ENCODE results near the gene IFRD2. TPM values are rescaled to one million over a fixed set of nuclear protein-coding genes. Genes with fewer than 3 reads are reported as not detected.
A peak's percentile ranks its signal among the peaks of the same experiment; 100 is the strongest.
"Not testable (repeated sequence)": the region's sequence is repeated elsewhere in the genome, so short reads cannot be mapped to it uniquely, and the experiment has no call there.

Gene IFRD2
- total RNA-seq, 3 donors from 2014 or later: 50.4 to 82.3 (median 72.7) TPM

GRCh38 chr3:50314816-50315215, 22.6 kb upstream of the IFRD2 start:
- TF ChIP-seq POLR2A (IDR thresholded peaks at IDR 0.05) (no peak), CTCF (IDR thresholded peaks at IDR 0.05) (no peak), POLR2AphosphoS5 (IDR thresholded peaks at IDR 0.05) (no peak)
- Histone ChIP-seq H3K27me3 (no peaks in the 10 kb centered on the region), H3K4me3 (no peak overlapping the region), H3K4me1 (peaks cover 14 to 26% of the 10 kb centered on the region in 2 donors), H3K9me3 (no peaks in the 10 kb centered on the region), H3K36me3 (no peaks in the 10 kb centered on the region), H3K27ac (peak overlapping the region; percentile 48 to 94)
- intact Hi-C loops (cut with DNase I; ENCODE audit: low total_unique reads): no loop called here
- DNase-seq (ENCODE audit: low spot score in 2 of 2): no peak

GRCh38 chr3:50314342-50314741, 22.1 kb upstream of the IFRD2 start:
- TF ChIP-seq CTCF (IDR thresholded peaks at IDR 0.05) (no peak), POLR2AphosphoS5 (IDR thresholded peaks at IDR 0.05) (no peak), POLR2A (IDR thresholded peaks at IDR 0.05) (no peak)
- no peaks in the 10 kb centered on the region for H3K9me3 ChIP-seq
- H3K27ac ChIP-seq: peak overlapping the region; percentile 48 to 94
- peaks cover 9 to 22% of the 10 kb centered on the region in 2 donors for H3K4me1 ChIP-seq
- no peak overlapping the region for H3K4me3 ChIP-seq
- no peaks in the 10 kb centered on the region for H3K36me3 ChIP-seq
- intact Hi-C loops (cut with DNase I; ENCODE audit: low total_unique reads): no loop called here
- DNase-seq (ENCODE audit: low spot score in 2 of 2): no peak
- no peaks in the 10 kb centered on the region for H3K27me3 ChIP-seq

GRCh38 chr3:50312041-50312440, 19.8 kb upstream of the IFRD2 start:
- H3K9me3 ChIP-seq; DNase-seq (ENCODE audit: low spot score in 2 of 2); H3K27me3 ChIP-seq; H3K4me3 ChIP-seq; H3K36me3 ChIP-seq; H3K4me1 ChIP-seq; intact Hi-C loops (cut with DNase I; ENCODE audit: low total_unique reads); H3K27ac ChIP-seq: not testable (repeated sequence)

DNA sequence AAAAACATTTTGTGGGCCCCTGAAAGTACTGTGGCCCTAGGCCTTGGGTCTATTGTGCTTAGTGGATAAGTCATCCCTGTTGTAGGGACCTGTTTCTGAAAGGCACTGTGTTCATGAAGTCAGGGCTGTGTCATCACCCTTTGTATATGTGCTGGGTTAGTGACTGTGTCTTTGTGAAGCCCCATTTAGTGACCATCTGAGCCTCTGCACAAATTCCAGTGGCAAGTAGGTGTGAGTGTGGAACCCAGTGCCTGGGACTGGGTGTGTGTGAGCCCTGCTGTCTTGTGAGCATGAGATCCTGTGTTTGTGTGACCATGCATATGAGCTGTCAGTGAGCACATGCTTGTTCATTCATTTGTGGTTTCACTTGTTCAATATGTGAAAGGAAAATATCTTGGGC, 12.4 kb upstream of the IFRD2 start:
- no peak overlapping the region for H3K27ac ChIP-seq
- TF ChIP-seq POLR2AphosphoS5 (IDR thresholded peaks at IDR 0.05) (no peak), POLR2A (IDR thresholded peaks at IDR 0.05) (no peak), CTCF (IDR thresholded peaks at IDR 0.05) (no peak)
- peaks cover 0 to 5% of the 10 kb centered on the region in 2 donors for H3K4me1 ChIP-seq
- no peak for DNase-seq (ENCODE audit: low spot score in 2 of 2)
- peaks cover 0 to 9% of the 10 kb centered on the region in 2 donors for H3K9me3 ChIP-seq
- no peaks in the 10 kb centered on the region for H3K36me3 ChIP-seq
- intact Hi-C loops (cut with DNase I; ENCODE audit: low total_unique reads): no loop called here
- no peaks in the 10 kb centered on the region for H3K27me3 ChIP-seq
- H3K4me3 ChIP-seq: no peak overlapping the region

DNA sequence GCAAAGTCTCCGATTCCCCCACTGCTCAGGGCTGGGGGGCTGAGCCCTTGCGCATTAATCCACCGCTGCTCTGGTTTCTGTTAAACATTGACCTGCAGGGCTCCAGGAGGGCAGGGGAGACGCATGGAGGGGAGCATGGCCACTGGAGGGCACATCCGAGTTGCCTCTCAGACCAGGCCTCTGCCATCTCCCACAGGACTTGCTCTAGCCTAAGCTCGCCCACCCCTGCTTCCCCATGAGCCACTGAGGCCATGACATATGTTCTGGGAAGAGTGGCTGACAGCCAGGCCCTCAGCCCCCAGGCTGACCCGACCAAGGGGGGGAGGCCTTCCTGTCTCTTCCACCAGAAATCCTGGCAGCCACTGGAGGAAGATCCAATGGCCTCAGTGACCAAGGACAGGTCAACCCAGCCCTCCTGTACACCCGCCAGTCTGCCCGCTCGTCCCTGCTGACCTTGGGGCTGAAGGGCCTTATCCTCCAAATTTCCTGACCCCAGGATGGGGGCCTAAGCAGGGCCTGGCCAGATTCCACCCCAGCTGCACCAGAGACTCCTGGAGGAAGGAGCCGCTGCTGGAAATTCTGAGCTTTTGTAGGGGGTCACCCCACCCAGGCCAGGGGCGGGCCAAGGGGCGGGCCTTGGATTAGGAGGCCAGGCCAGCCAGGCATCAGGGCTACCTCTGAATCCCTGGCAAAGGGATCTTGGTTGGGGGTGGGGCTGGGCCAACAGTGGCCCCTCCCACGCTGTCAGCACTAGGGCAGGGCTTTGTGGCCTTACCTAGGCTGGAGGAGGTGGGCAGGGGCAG, 11.0 kb upstream of the IFRD2 start, which contains the start of gene HYAL1:
TSS of gene HYAL1 (minus strand) at position 562 of the 803 bp plus-strand sequence. CDS start 618 bp downstream, outside the sequence.
- no peaks in the 10 kb centered on the region for H3K36me3 ChIP-seq
- DNase-seq (ENCODE audit: low spot score in 2 of 2): no peak
- H3K4me1 ChIP-seq: peaks cover 5% of the 10 kb centered on the region in 2 donors
- H3K9me3 ChIP-seq: no peaks in the 10 kb centered on the region
- no peaks in the 10 kb centered on the region for H3K27me3 ChIP-seq
- intact Hi-C loops (cut with DNase I; ENCODE audit: low total_unique reads): no loop called here
- peak in 1 of 3 donors; percentile 15 for TF ChIP-seq POLR2AphosphoS5 (IDR thresholded peaks at IDR 0.05)
- TF ChIP-seq CTCF (IDR thresholded peaks at IDR 0.05): no peak
- H3K27ac ChIP-seq: peak within 1 kb of the TSS; percentile 67 to 88
- peak within 1 kb of the TSS; percentile 12 to 56 (median 24) for H3K4me3 ChIP-seq
